Hepatocyte (in vitro differentiated cells): ENCODE results near the gene HEPN1. TPM values are rescaled to one million over a fixed set of nuclear protein-coding genes. Genes with fewer than 3 reads are reported as not detected.

Experiments used
- DNase-seq: peaks from one replicate; pipeline ENCODE4 v3.0.0-alpha.2; 2016; ENCODE audit warnings: low spot score
- H2AFZ ChIP-seq: fragments of 200-600 bp; sonication (generic); 2 replicates; pipeline ENCODE4 v1.6.0; 2016; ENCODE audit warnings: antibody characterized with exemption, mild to moderate bottlenecking
- H3K27ac ChIP-seq: fragments of 200-600 bp; sonication (generic); 2 replicates; pipeline ENCODE4 v1.5.1; 2016; ENCODE audit warnings: mild to moderate bottlenecking
- H3K27me3 ChIP-seq: fragments of 200-600 bp; sonication (generic); 2 replicates; pipeline ENCODE4 v1.6.1; 2016
- H3K36me3 ChIP-seq: fragments of 200-600 bp; sonication (generic); replicated peaks from 2 replicates; pipeline ENCODE4 v1.5.1; 2016; ENCODE audit warnings: low read depth; ENCODE audit not compliant: insufficient read depth
- H3K4me1 ChIP-seq: fragments of 200-600 bp; sonication (generic); 2 replicates; pipeline ENCODE4 v1.5.1; 2016; ENCODE audit warnings: mild to moderate bottlenecking, moderate library complexity; ENCODE audit not compliant: insufficient read depth
- H3K4me2 ChIP-seq: fragments of 200-600 bp; sonication (generic); 2 replicates; pipeline ENCODE4 v1.6.0; 2016
- H3K4me3 ChIP-seq: fragments of 200-600 bp; sonication (generic); 2 replicates; pipeline ENCODE4 v1.5.1; 2016; ENCODE audit warnings: mild to moderate bottlenecking
- H3K79me2 ChIP-seq: fragments of 200-600 bp; sonication (generic); 2 replicates; pipeline ENCODE4 v1.6.0; 2017; ENCODE audit warnings: mild to moderate bottlenecking
- H3K9me2 ChIP-seq: fragments of 200-600 bp; sonication (generic); replicated peaks from 2 replicates; pipeline ENCODE4 v1.6.0; 2017; ENCODE audit warnings: mild to moderate bottlenecking; ENCODE audit not compliant: insufficient read depth
- H3K9me3 ChIP-seq: fragments of 200-600 bp; sonication (generic); 2 replicates; pipeline ENCODE4 v1.5.1; 2016; ENCODE audit warnings: low read depth, mild to moderate bottlenecking
- H4K20me1 ChIP-seq: fragments of 200-600 bp; sonication (generic); 2 replicates; pipeline ENCODE4 v1.6.0; 2016; ENCODE audit warnings: mild to moderate bottlenecking; ENCODE audit not compliant: insufficient read depth, poor library complexity, severe bottlenecking
- CTCF ChIP-seq: fragments of 200-600 bp; sonication (generic); IDR thresholded peaks from 2 replicates; pipeline ENCODE4 v1.5.1; 2016; ENCODE audit warnings: antibody characterized with exemption, mild to moderate bottlenecking; ENCODE audit not compliant: poor library complexity
- EZH2 ChIP-seq: fragments of 200-600 bp; sonication (generic); IDR thresholded peaks from 2 replicates; pipeline ENCODE4 v1.6.1; 2016; ENCODE audit warnings: antibody characterized with exemption, mild to moderate bottlenecking, borderline replicate concordance
- EZH2phosphoT487 ChIP-seq: fragments of 200-600 bp; sonication (generic); IDR thresholded peaks from one replicate; pipeline ENCODE4 v1.6.1; 2018; ENCODE audit warnings: antibody characterized with exemption, mild to moderate bottlenecking, low read depth, moderate library complexity; ENCODE audit not compliant: unreplicated experiment, severe bottlenecking
- WGBS: methylation state at CpG from one replicate; pipeline ENCODE4 v1.1.6; 2016; ENCODE audit warnings: low lambda C conversion rate; ENCODE audit errors: missing lambda C conversion rate; 5-methylcytosine and 5-hydroxymethylcytosine counted together
- polyA plus RNA-seq: library from polyadenylated mRNA; unstranded; fragments of >200 nt; fragmentation: Nextera tagmentation; extraction: Ambion mirVana; gene quantifications from 2 replicates; pipeline ENCODE4 v1.2.1, GENCODE V29; 2016
- total RNA-seq: library from RNA; depleted of rRNA; stranded (reverse); fragments of >200 nt; gene quantifications from 2 replicates; pipeline ENCODE4 v1.2.3, GENCODE V29; 2014

Gene HEPN1
- total and polyA plus RNA-seq, 2 experiments from 2014 or later: not detected

GRCh38 chr11:124942466-124943253, 23.6 kb downstream of the HEPN1 start:
- Histone ChIP-seq H3K4me3 (no peak overlapping the region), H2AFZ (no peak overlapping the region), H3K9me3 (no peaks in the 10 kb centered on the region), H4K20me1 (no peaks in the 10 kb centered on the region), H3K27ac (no peak overlapping the region), H3K27me3 (no peaks in the 10 kb centered on the region), H3K4me2 (no peak overlapping the region), H3K9me2 (no peaks in the 10 kb centered on the region), H3K79me2 (no peaks in the 10 kb centered on the region), H3K4me1 (no peaks in the 10 kb centered on the region), H3K36me3 (no peaks in the 10 kb centered on the region)
- no peak for DNase-seq
- WGBS: 62% methylated on average over 6 of the region's 6 CpGs
- TF ChIP-seq EZH2phosphoT487: no peak
- no peak for TF ChIP-seq EZH2
- no peak for TF ChIP-seq CTCF

GRCh38 chr11:124943254-124943616, 24.2 kb downstream of the HEPN1 start:
- Histone ChIP-seq H3K27ac (no peak overlapping the region), H4K20me1 (no peaks in the 10 kb centered on the region), H2AFZ (no peak overlapping the region), H3K79me2 (no peaks in the 10 kb centered on the region), H3K9me2 (no peaks in the 10 kb centered on the region), H3K4me3 (no peak overlapping the region), H3K9me3 (no peaks in the 10 kb centered on the region), H3K36me3 (no peaks in the 10 kb centered on the region), H3K4me1 (no peaks in the 10 kb centered on the region), H3K4me2 (no peak overlapping the region), H3K27me3 (no peaks in the 10 kb centered on the region)
- TF ChIP-seq EZH2 (no peak), CTCF (no peak), EZH2phosphoT487 (no peak)
- no peak for DNase-seq
- WGBS: 79% methylated on average over 5 of the region's 5 CpGs

GRCh38 chr11:124943741-124944140, 24.7 kb downstream of the HEPN1 start:
- Histone ChIP-seq H4K20me1 (no peaks in the 10 kb centered on the region), H3K36me3 (no peaks in the 10 kb centered on the region), H3K9me3 (no peaks in the 10 kb centered on the region), H3K79me2 (no peaks in the 10 kb centered on the region), H3K4me3 (no peak overlapping the region), H3K27ac (no peak overlapping the region), H2AFZ (no peak overlapping the region), H3K27me3 (no peaks in the 10 kb centered on the region), H3K4me2 (no peak overlapping the region), H3K9me2 (no peaks in the 10 kb centered on the region), H3K4me1 (no peaks in the 10 kb centered on the region)
- no peak for DNase-seq
- 0% methylated on average over 1 of the region's 1 CpG for WGBS
- TF ChIP-seq CTCF: no peak
